HG03565 (cell line): ENCODE measurements around the gene NTRK1.

ENCODE experiments used
- ATAC-seq: cut with Tn5 transposase; IDR thresholded peaks from one replicate; pipeline ENCODE4 v1.9.1; 2021; ENCODE audit warnings: mild to moderate bottlenecking, moderate library complexity; ENCODE audit not compliant: unreplicated experiment

The NTRK1 gene

GRCh38 chr1:156877433-156878170 is 16.9 kb downstream of the NTRK1 start:
- no peak for ATAC-seq

- ATAC-seq = no peak
These were observed 19.2 kb downstream of the NTRK1 start for GRCh38 chr1:156879876-156880275.

GRCh38 chr1:156880473-156880872 is 19.8 kb downstream of the NTRK1 start:
- no peak for ATAC-seq

- no peak for ATAC-seq
These were observed 20.4 kb downstream of the NTRK1 start for GRCh38 chr1:156881101-156881500.

GRCh38 chr1:156881663-156882062 is 21.0 kb downstream of the NTRK1 start:
- no peak for ATAC-seq

GRCh38 chr1:156882543-156882942 is 21.9 kb downstream of the NTRK1 start:
- no peak for ATAC-seq

GRCh38 chr1:156883919-156884318 is 23.3 kb downstream of the NTRK1 start:
- ATAC-seq = no peak

- ATAC-seq = no peak
These were observed 24.0 kb downstream of the NTRK1 start for GRCh38 chr1:156884560-156885184.

GRCh38 chr1:156885314-156885713 is 24.6 kb downstream of the NTRK1 start:
- no peak for ATAC-seq

GRCh38 chr1:156885880-156886355 is 25.3 kb downstream of the NTRK1 start:
- no peak for ATAC-seq

GRCh38 chr1:156886583-156887281 is 26.1 kb downstream of the NTRK1 start:
- ATAC-seq = no peak

GRCh38 chr1:156887317-156887716 is 26.7 kb downstream of the NTRK1 start:
- no peak for ATAC-seq

- no peak for ATAC-seq
These were observed 27.1 kb downstream of the NTRK1 start for GRCh38 chr1:156887734-156888133.

GRCh38 chr1:156889802-156890580 is 29.3 kb downstream of the NTRK1 start:
- no peak for ATAC-seq

- no peak for ATAC-seq
These were observed 31.8 kb downstream of the NTRK1 start for GRCh38 chr1:156892190-156893047.

GRCh38 chr1:156893048-156893953 is 32.6 kb downstream of the NTRK1 start, which contains the start of gene PEAR1:
Gene PEAR1, plus strand, starts transcription at chr1:156893718. Its CDS starts 10,209 bp downstream, at chr1:156903927.
- no peak for ATAC-seq

GRCh38 chr1:156894001-156894400 is 33.3 kb downstream of the NTRK1 start:
- ATAC-seq = no peak

GRCh38 chr1:156894711-156895454 is 34.2 kb downstream of the NTRK1 start:
- no peak for ATAC-seq
